ENCODE measurements around the gene LYZL6. TPM values are rescaled to one million over a fixed set of nuclear protein-coding genes. Genes with fewer than 3 reads are reported as not detected.
"Not testable (repeated sequence)": the region's sequence is repeated elsewhere in the genome, so short reads cannot be mapped to it uniquely, and the experiment has no call there.

The LYZL6 gene
- total RNA-seq, 1 donor from 2014 or later = not detected

DNA sequence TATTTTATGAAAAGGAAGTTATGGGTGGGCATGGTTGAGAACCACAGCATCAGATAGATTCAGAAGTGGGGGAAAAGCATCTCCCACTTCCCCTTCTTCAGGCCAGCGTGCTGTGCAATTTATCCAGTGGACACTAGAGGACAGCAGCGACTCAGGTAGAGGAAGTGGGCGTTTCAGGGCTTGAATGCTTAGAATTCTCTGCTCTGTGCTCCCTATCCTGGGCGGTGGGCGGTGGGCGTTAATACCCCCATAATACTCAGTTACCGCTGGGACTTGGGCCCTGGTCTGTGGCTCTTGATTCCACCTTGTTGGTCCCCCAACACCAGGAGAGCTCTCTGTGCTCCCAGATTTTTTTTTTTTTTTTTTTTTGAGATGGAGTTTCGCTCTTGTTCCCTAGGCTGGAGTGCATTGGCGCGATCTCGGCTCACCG is 3.7 kb upstream of the LYZL6 start:
- DNase-seq (ENCODE audit: low read depth) = peak; percentile 41

- no peak for DNase-seq (ENCODE audit: low read depth)
Measured at GRCh38 chr17:35944151-35944550, 638 bp upstream of the LYZL6 start.

- no peak for DNase-seq (ENCODE audit: low read depth)
Measured at GRCh38 chr17:35942588-35943186, 826 bp downstream of the LYZL6 start.

- DNase-seq (ENCODE audit: low read depth) = not testable (repeated sequence)
Measured at GRCh38 chr17:35938492-35938891, 5.0 kb downstream of the LYZL6 start.

- no peak for DNase-seq (ENCODE audit: low read depth)
Measured at GRCh38 chr17:35936063-35936462, 7.5 kb downstream of the LYZL6 start.

DNA sequence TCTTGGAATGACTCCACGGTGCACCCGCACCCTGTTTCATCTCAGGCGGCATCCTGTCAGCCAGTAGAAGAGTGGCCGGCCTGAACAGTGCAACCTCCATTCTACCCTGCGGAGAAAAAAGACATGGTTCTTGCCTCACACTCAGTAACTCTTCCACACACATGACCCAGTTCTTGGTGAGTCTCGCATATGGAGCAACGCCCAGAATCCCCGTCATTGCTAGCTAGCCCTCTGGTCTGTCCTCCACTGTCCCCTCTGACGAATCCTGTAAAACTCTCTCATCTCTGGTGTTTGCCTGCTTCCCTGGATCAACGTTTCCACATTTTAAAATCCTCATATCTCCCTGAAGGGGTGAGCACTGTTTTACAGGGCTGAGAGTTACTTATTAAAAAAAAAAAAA is 8.8 kb downstream of the LYZL6 start:
- no peak for DNase-seq (ENCODE audit: low read depth)

GRCh38 chr17:35932586-35932985 is 10.9 kb downstream of the LYZL6 start:
- DNase-seq (ENCODE audit: low read depth) = no peak

DNA sequence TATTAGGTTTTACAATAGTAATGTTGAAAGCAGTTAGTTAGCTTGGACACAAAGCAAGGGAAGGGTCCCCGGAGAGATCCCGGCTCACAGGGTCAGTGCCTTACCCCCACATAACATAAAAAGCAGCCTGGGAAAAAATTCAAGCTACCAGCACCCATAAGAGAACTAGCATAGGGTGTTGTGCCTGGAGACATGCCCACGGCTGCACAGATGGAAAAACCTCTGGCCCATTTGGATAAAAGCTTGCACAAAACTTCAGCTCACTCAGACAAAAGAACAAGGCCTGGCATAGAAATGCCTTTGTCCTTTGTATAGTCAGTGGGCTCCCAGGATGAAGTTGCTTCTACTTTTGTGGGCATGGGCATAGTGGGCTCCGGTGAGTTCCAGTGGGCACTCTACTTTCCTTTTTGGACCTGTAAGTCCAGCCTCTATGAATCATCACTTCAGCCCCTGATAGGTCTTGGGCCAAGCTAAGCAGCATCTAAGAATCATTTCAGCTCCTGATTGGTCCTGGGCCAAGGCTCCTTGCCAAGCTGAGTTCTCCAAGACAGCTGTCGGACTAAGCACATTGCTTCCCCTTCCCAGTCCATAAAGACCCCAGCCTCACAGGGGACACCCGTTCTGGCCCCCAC is 11.6 kb downstream of the LYZL6 start:
- no peak for DNase-seq (ENCODE audit: low read depth)

GRCh38 chr17:35930211-35931065 is 13.1 kb downstream of the LYZL6 start, which contains the start of gene RDM1:
TSS of gene RDM1 (minus strand) at chr17:35930773. CDS start at chr17:35930727, 46 bp downstream.
- DNase-seq (ENCODE audit: low read depth) = peak; percentile 47

GRCh38 chr17:35927714-35928113 is 15.8 kb downstream of the LYZL6 start:
- no peak for DNase-seq (ENCODE audit: low read depth)

- DNase-seq (ENCODE audit: low read depth) = no peak
Measured at GRCh38 chr17:35923609-35924114, 19.9 kb downstream of the LYZL6 start.

GRCh38 chr17:35920229-35920628 is 23.3 kb downstream of the LYZL6 start:
- DNase-seq (ENCODE audit: low read depth) = no peak

DNA sequence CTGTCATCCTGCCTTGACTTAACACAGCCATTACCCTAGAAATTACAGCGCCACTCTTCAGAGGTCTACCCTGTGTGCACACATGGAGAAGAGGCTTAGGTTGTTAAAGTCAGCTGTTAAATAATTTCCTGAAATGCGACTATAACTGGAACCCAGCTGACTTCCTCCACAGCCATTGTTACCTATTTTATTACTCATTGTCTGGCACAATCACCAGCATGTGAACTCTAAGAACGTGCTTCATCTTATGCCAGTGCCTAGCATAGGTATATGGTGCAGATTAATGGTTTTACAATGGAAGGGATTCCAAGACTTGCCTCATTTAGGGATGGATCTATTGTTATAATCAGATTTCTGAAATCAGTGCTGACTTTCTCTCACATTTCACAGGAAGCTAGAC is 24.8 kb downstream of the LYZL6 start:
- no peak for DNase-seq (ENCODE audit: low read depth)

DNA sequence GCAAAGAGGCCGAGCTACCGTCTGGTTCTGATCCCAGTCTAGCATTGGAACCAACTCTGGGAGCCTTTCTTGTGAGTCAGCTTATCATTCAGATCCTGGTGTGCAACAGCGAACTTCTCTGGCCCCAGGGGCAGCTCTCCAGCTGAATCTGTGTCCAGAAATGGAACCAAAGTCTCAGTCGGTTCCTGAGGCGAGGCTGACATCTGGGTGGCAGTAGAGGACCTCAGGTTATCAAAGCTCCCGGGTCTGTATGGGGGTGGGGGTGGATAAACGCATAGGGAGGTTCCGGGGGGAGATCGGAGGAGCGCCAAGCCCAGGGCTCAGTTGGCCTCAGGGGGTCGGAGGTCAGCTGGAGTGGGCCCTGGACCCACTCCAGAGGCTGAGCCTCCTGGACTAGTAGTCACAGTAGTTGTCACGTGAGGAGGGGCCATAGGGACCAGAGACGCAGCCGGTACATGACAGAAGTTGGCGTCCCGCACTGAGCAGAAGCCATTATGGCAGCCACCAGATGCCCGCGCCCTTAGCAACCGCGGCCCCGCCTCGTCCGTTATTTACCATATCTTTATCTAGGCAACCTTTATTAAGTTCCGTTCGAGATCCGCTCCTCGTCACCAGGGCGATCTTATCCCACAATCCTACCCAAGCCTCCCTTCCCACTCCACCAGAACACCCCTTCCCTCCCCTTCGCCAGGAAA is 25.8 kb downstream of the LYZL6 start:
- DNase-seq (ENCODE audit: low read depth) = no peak

GRCh38 chr17:35915153-35915964 is 28.2 kb downstream of the LYZL6 start:
- peak; percentile 41 for DNase-seq (ENCODE audit: low read depth)

DNA sequence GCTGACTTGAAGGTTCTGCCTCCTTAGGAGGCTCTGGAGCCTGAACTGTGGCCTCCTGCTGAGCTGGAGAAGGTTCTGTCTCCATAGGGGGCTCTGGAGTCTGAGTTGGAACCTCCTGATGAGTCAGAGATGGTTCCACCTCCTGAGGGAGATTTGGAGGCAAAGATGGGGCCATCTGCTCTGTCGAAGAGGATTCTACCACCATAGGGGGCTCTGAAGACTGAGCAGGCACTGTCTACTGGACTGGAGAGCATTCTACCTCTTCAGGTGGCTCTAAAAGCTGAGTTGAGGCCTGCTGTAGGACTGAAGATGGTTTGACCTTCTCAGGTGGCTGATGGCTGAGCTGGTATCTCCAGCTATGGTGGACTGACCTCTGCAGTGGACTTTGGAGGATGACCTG is 29.2 kb downstream of the LYZL6 start:
- no peak for DNase-seq (ENCODE audit: low read depth)

GRCh38 chr17:35913609-35914008 is 29.9 kb downstream of the LYZL6 start:
- DNase-seq (ENCODE audit: low read depth) = no peak

- no peak for DNase-seq (ENCODE audit: low read depth)
Measured at GRCh38 chr17:35912942-35913341, 30.6 kb downstream of the LYZL6 start.

- DNase-seq (ENCODE audit: low read depth) = no peak
Measured at GRCh38 chr17:35912339-35912912, 31.1 kb downstream of the LYZL6 start.

GRCh38 chr17:35909408-35909807 is 34.1 kb downstream of the LYZL6 start:
- DNase-seq (ENCODE audit: low read depth) = no peak

DNA sequence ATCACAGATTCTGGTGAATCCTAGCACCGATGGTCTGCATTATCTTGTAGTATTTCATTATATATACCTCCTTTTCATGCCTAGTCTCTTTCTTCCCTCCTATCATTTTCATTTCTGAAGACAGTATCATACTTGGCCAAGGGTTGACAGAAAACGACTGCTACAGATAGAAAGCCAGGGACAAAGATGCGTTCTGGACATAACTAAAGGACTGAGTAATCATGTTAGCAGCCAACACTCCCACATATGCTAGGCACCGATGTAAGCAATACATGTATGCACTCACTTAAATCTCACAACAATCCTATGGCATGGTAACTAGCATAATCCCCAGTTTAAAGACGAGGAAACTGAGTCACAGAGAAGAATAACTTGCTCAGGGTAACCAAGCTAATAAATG is 35.8 kb downstream of the LYZL6 start:
- DNase-seq (ENCODE audit: low read depth) = no peak

Measured in renal cortical epithelial cell (primary cell).